Measurements from ENCODE around the gene HHAT.

DNA sequence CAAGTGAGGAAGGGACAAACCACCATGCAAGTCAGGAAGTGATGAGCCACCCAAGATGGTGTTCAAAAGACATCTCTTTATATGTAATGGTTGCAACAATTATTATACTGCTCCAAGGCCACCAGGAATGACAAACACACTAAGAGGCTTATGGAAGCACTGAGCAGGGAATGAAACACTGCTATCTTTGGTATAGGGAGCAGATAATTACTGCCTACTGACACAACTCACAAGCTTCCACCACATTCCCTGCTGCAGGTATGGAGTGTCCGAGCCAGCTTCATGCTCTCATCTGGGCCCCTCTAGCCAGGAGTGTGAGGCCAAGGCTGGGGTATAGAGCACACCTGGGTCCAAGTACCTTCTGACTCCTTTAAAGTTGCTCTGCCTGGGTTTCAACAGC is 371.4 kb downstream of the HHAT start:
- TF ChIP-seq, protein P1, sequence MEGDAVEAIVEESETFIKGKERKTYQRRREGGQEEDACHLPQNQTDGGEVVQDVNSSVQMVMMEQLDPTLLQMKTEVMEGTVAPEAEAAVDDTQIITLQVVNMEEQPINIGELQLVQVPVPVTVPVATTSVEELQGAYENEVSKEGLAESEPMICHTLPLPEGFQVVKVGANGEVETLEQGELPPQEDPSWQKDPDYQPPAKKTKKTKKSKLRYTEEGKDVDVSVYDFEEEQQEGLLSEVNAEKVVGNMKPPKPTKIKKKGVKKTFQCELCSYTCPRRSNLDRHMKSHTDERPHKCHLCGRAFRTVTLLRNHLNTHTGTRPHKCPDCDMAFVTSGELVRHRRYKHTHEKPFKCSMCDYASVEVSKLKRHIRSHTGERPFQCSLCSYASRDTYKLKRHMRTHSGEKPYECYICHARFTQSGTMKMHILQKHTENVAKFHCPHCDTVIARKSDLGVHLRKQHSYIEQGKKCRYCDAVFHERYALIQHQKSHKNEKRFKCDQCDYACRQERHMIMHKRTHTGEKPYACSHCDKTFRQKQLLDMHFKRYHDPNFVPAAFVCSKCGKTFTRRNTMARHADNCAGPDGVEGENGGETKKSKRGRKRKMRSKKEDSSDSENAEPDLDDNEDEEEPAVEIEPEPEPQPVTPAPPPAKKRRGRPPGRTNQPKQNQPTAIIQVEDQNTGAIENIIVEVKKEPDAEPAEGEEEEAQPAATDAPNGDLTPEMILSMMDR (IDR thresholded peaks at IDR 0.05), result no peak
- no peak for TF ChIP-seq POLR2A (IDR thresholded peaks at IDR 0.05)

All from transverse colon (tissue), 3 donors.